ENCODE data around the gene ZSCAN21. TPM values are rescaled to one million over a fixed set of nuclear protein-coding genes. Genes with fewer than 3 reads are reported as not detected.

ZSCAN21 gene
- total and polyA plus RNA-seq, 2 of the 4 experiments (the other 2 are of a cell fraction), result 11.5 to 13.3 TPM

DNA sequence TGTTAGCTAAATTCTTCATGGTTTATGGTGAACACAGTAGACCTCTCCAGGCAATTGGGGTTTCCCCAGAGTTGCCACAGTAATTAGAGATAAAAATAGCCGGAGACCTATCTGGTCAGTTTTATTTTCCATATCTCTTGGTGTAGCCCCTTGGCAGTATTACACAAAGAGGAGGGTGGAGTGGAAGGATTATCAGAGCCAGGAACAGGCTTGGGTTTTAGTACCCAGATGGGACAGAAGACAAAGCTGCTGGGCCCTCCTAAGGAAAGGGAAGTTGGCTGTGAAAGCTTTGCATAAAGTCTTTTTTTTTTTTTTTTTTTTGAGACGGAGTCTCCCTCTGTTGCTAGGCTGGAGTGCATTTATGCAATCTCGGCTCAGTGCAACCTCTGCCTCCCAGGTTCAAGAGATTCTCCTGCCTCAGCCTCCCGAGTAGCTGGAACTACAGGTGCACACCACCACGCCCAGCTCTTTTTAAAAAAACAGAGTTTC, 9.7 kb downstream of the ZSCAN21 start:
- BruUV-seq (replicated peaks), result no TSS peak
- no peak overlapping the region for H3K18ac ChIP-seq (ENCODE audit: low read depth, low read length)
- H3K27ac ChIP-seq (ENCODE audit: insufficient read depth, low read length), result no peak overlapping the region
- TF ChIP-seq, protein P1, sequence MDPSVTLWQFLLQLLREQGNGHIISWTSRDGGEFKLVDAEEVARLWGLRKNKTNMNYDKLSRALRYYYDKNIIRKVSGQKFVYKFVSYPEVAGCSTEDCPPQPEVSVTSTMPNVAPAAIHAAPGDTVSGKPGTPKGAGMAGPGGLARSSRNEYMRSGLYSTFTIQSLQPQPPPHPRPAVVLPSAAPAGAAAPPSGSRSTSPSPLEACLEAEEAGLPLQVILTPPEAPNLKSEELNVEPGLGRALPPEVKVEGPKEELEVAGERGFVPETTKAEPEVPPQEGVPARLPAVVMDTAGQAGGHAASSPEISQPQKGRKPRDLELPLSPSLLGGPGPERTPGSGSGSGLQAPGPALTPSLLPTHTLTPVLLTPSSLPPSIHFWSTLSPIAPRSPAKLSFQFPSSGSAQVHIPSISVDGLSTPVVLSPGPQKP (IDR thresholded peaks at IDR 0.05; ENCODE audit: borderline replicate concordance, low read depth, low read length), result no peak
- TF ChIP-seq RAD21 (IDR thresholded peaks at IDR 0.05; ENCODE audit: low read length) (no peak), NFE2L2 (IDR thresholded peaks at IDR 0.05; ENCODE audit: low read depth, low read length) (no peak), RFX5 (IDR thresholded peaks at IDR 0.05; ENCODE audit: low read depth, low read length) (no peak), RCOR1 (IDR thresholded peaks at IDR 0.05; ENCODE audit: insufficient replicate concordance, low read length) (no peak), MXI1 (IDR thresholded peaks at IDR 0.05; ENCODE audit: borderline replicate concordance, low read depth, low read length) (no peak), BHLHE40 (IDR thresholded peaks at IDR 0.05; ENCODE audit: low read depth, low read length) (no peak), CEBPB (IDR thresholded peaks at IDR 0.05; ENCODE audit: low read depth, low read length) (no peak), CHD1 (IDR thresholded peaks at IDR 0.05; ENCODE audit: low read depth, low read length) (no peak), FOS (IDR thresholded peaks at IDR 0.05; ENCODE audit: low read depth, low read length) (no peak), MAFK (IDR thresholded peaks at IDR 0.05; ENCODE audit: low read depth, low read length) (no peak)
- TF ChIP-seq, protein P2, sequence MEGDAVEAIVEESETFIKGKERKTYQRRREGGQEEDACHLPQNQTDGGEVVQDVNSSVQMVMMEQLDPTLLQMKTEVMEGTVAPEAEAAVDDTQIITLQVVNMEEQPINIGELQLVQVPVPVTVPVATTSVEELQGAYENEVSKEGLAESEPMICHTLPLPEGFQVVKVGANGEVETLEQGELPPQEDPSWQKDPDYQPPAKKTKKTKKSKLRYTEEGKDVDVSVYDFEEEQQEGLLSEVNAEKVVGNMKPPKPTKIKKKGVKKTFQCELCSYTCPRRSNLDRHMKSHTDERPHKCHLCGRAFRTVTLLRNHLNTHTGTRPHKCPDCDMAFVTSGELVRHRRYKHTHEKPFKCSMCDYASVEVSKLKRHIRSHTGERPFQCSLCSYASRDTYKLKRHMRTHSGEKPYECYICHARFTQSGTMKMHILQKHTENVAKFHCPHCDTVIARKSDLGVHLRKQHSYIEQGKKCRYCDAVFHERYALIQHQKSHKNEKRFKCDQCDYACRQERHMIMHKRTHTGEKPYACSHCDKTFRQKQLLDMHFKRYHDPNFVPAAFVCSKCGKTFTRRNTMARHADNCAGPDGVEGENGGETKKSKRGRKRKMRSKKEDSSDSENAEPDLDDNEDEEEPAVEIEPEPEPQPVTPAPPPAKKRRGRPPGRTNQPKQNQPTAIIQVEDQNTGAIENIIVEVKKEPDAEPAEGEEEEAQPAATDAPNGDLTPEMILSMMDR (conservative IDR thresholded peaks at IDR 0.05; ENCODE audit: low read depth, low read length), result no peak
- TF ChIP-seq, protein P3, sequence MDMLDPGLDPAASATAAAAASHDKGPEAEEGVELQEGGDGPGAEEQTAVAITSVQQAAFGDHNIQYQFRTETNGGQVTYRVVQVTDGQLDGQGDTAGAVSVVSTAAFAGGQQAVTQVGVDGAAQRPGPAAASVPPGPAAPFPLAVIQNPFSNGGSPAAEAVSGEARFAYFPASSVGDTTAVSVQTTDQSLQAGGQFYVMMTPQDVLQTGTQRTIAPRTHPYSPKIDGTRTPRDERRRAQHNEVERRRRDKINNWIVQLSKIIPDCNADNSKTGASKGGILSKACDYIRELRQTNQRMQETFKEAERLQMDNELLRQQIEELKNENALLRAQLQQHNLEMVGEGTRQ (IDR thresholded peaks at IDR 0.05; ENCODE audit: low read depth, low read length), result no peak
- no peak overlapping the region for H3K4ac ChIP-seq (ENCODE audit: low read depth, low read length)
- H2BK120ac ChIP-seq (ENCODE audit: low read depth, low read length), result no peak overlapping the region
- no peak overlapping the region for H4K5ac ChIP-seq (ENCODE audit: low read depth, low read length)
- H4K20me1 ChIP-seq (ENCODE audit: insufficient read depth, low read length), result no peaks in the 10 kb centered on the region
- peaks cover 44% of the 10 kb centered on the region for H3K36me3 ChIP-seq (ENCODE audit: control insufficient read depth, insufficient read depth, low read length)
- no peak overlapping the region for H3K23ac ChIP-seq (ENCODE audit: low read depth, low read length)
- H3K9ac ChIP-seq (ENCODE audit: low read depth, low read length), result no peak overlapping the region
- no peak overlapping the region for H2BK15ac ChIP-seq (ENCODE audit: low read depth, low read length)
- H2BK20ac ChIP-seq (ENCODE audit: low read depth, low read length), result no peak overlapping the region
- no peak overlapping the region for H3K14ac ChIP-seq (replicated peaks; ENCODE audit: low read depth, low read length)
- no peak overlapping the region for H3K56ac ChIP-seq (ENCODE audit: extremely low read depth, insufficient read depth, low read length)
- H3K4me1 ChIP-seq (ENCODE audit: control insufficient read depth, insufficient read depth, low read length), result no peaks in the 10 kb centered on the region
- H3K9me1 ChIP-seq (ENCODE audit: insufficient read depth, low read length), result no peaks in the 10 kb centered on the region
- CTCF ChIA-PET, result interaction anchor here (0.6 kb wide), 1 partner anchor 20 kb away, joined by 9 read pairs; no protein-coding TSS in a partner anchor
- H3K4me3 ChIP-seq (ENCODE audit: insufficient read depth, low read depth, low read length), result no peak overlapping the region
- 77% methylated on average over 3 of the region's 5 CpGs; no CpG with 5 or more reads in 1 of the 2 experiments for WGBS, 2 experiments (ENCODE audit: extremely low coverage in 2 of 2, insufficient read length in 1 of 2)
- ATAC-seq (ENCODE audit: low read depth) (no peak), DNase-seq (no peak)
- dilution Hi-C loops (cut with HindIII; ENCODE audit: low sequenced_read_pairs, unreplicated experiment) (no loop called here), intact Hi-C loops (cut with micrococcal nuclease) (loop anchor here (10.0 kb wide), 1 partner anchor 134 kb away; the partner anchor contains the start of gene GJC3), in situ Hi-C loops (cut with MboI; ENCODE audit: low sequenced_read_pairs) (loop anchor here (10.0 kb wide), 1 partner anchor 144 kb away; the partner anchor contains the start of gene TRIM4)
- POLR2A ChIA-PET (ENCODE audit: unreplicated experiment), result no interaction called here
- H2AK9ac ChIP-seq (replicated peaks; ENCODE audit: low read depth, low read length, poor library complexity), result no peak overlapping the region
- no peak overlapping the region for H2AFZ ChIP-seq (replicated peaks; ENCODE audit: low read length, poor library complexity)
- no peak overlapping the region for H4K8ac ChIP-seq (ENCODE audit: low read depth in 2 of 2, low read length in 2 of 2)
- H2BK5ac ChIP-seq (ENCODE audit: low read depth, low read length, poor library complexity, severe bottlenecking), result no peak overlapping the region
- no peaks in the 10 kb centered on the region for H3K27me3 ChIP-seq (ENCODE audit: control insufficient read depth, insufficient read depth, low read length)
- H2AK5ac ChIP-seq (ENCODE audit: low read depth, low read length), result no peak overlapping the region
- peaks cover 2% of the 10 kb centered on the region for H3K9me3 ChIP-seq (ENCODE audit: control insufficient read depth, insufficient read depth, low read length)
- H4K91ac ChIP-seq (ENCODE audit: insufficient read depth, low read depth, low read length), result no peak overlapping the region
- H3K79me1 ChIP-seq (ENCODE audit: low read depth in 1 of 2, low read length in 2 of 2), result peaks cover under 1 to 4% of the 10 kb centered on the region in 2 experiments; a peak in 2 of 4 replicates
- H3K4me2 ChIP-seq (ENCODE audit: low read depth, low read length), result no peak overlapping the region

Data from IMR-90 (cell line).